Stomach (tissue), 4 donors: ENCODE data around the gene HIP1.

ENCODE experiments used
- CTCF ChIP-seq, 7 experiments: fragments of 450-650 bp in 4 of 7; fragments of 200-600 bp in 3 of 7; sonication (generic) in 3 of 7; IDR thresholded peaks; one replicate each; pipeline ENCODE4 v1.5.1; 2016 to 2019; ENCODE audit warnings: antibody characterized with exemption in 7 of 7, control low read depth in 2 of 7, mild to moderate bottlenecking in 1 of 7
- EP300 ChIP-seq: sonication (generic); formaldehyde crosslinking; IDR thresholded peaks from one replicate; pipeline ENCODE4 v1.6.1; 2017; ENCODE audit warnings: antibody characterized with exemption
- POLR2A ChIP-seq, 4 donors: fragments of 450-650 bp; IDR thresholded peaks; one replicate each; pipeline ENCODE4 v1.6.1; 2016; ENCODE audit warnings: antibody characterized with exemption in 4 of 4, control low read depth in 2 of 4, mild to moderate bottlenecking in 1 of 4, moderate library complexity in 1 of 4
- POLR2AphosphoS5 ChIP-seq, 3 donors: sonication (generic); formaldehyde crosslinking; IDR thresholded peaks; one replicate each; pipeline ENCODE4 v1.6.1; 2016; ENCODE audit warnings: antibody characterized with exemption in 3 of 3

GRCh38 chr7:75716992-75717626 lies 21.6 kb downstream of the HIP1 start:
- TF ChIP-seq POLR2A (IDR thresholded peaks at IDR 0.05), result no peak
- TF ChIP-seq POLR2AphosphoS5 (IDR thresholded peaks at IDR 0.05), result no peak
- no peak for TF ChIP-seq CTCF (IDR thresholded peaks at IDR 0.05)
- no peak for TF ChIP-seq EP300
